ENCODE measurements around the gene DOCK3.

DNA sequence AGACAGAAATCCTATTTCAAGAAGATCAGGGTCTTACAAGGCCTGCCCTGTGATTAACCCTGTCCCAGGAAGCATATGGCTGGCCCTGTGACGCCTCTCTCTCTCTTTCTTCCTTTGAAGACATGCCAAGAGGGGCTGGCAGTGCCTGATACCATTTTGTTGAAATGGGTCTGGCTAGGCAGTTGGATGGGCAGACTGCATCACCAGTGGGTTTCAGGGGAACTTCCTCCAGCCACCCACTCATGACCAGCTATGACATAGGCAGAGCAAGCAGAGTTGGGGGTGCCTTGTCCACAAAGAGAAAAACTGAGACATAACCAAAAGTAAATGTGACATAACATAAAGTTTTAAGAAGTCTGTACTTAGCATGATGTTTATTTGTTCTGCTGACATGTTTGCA lies 679.0 kb downstream of the DOCK3 start:
- TF ChIP-seq POLR2A (IDR thresholded peaks at IDR 0.05; ENCODE audit: low read depth, low read length) (no peak), TAF1 (IDR thresholded peaks at IDR 0.05; ENCODE audit: borderline replicate concordance, low read depth, low read length) (no peak)
